ENCODE measurements around the gene ACOXL.

Gene ACOXL

DNA sequence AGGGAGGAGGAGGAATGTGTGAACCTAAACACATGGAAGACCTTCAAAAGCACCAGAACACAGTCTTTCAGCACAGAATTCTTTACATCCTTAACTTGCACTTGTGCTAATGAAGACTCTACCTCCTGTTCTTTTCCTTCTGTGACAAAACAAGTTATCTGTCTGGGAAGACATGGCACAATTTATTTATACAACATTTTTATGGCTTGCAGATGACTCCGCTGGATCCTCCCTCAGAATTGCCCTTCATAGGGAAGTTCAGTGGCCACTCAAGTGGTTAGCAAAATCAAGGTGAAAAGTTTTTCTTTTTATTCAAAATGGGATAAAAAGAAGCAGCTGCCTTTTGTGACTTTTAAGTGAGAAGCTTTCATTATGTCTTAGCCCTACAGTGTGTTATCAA, 409.7 kb downstream of the ACOXL start:
- no peak for TF ChIP-seq CTCF (IDR thresholded peaks at IDR 0.05; ENCODE audit: low read depth, low read length, missing control alignments)
- H3K4me3 ChIP-seq (ENCODE audit: low read depth, low read length): no peak overlapping the region
- no peak for DNase-seq (ENCODE audit: low read depth)

- no peak for DNase-seq (ENCODE audit: low read depth)
- no peak overlapping the region for H3K4me3 ChIP-seq (ENCODE audit: low read depth, low read length)
- TF ChIP-seq CTCF (IDR thresholded peaks at IDR 0.05; ENCODE audit: low read depth, low read length, missing control alignments): no peak
Measured at GRCh38 chr2:111143107-111143842, 410.9 kb downstream of the ACOXL start.

- TF ChIP-seq CTCF (IDR thresholded peaks at IDR 0.05; ENCODE audit: low read depth, low read length, missing control alignments): no peak
- H3K4me3 ChIP-seq (ENCODE audit: low read depth, low read length): no peak overlapping the region
- DNase-seq (ENCODE audit: low read depth): no peak
Measured at GRCh38 chr2:111143843-111144198, 411.4 kb downstream of the ACOXL start.

GRCh38 chr2:111145103-111145760, 412.9 kb downstream of the ACOXL start:
- no peak for TF ChIP-seq CTCF (IDR thresholded peaks at IDR 0.05; ENCODE audit: low read depth, low read length, missing control alignments)
- H3K4me3 ChIP-seq (ENCODE audit: low read depth, low read length): no peak overlapping the region
- DNase-seq (ENCODE audit: low read depth): no peak

DNA sequence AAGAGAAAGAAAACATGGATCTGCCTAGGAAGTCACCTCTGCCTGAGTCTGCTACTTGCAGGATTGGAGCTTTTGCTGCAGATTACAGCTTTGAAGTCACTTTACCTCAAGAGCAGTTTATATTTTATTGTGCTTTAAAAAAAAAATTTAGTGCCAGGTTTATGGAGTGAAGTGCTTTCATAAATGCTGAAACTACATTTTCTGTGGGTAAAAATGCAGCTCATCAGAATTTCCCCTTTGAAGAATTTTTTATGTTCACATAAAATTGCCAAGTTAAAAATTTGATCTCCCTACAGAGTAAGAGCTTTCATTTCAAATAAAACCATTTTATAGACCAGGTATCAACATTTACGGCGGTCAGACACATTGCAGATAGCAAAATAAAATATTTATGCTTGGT, 413.6 kb downstream of the ACOXL start:
- no peak for TF ChIP-seq CTCF (IDR thresholded peaks at IDR 0.05; ENCODE audit: low read depth, low read length, missing control alignments)
- no peak overlapping the region for H3K4me3 ChIP-seq (ENCODE audit: low read depth, low read length)
- DNase-seq (ENCODE audit: low read depth): no peak

GRCh38 chr2:111148225-111148873, 416.0 kb downstream of the ACOXL start:
- DNase-seq (ENCODE audit: low read depth): no peak
- no peak for TF ChIP-seq CTCF (IDR thresholded peaks at IDR 0.05; ENCODE audit: low read depth, low read length, missing control alignments)
- H3K4me3 ChIP-seq (ENCODE audit: low read depth, low read length): no peak overlapping the region
